ENCODE measurements around the gene SLC4A9. TPM values are rescaled to one million over a fixed set of nuclear protein-coding genes. Genes with fewer than 3 reads are reported as not detected.
A peak's percentile ranks its signal among the peaks of the same experiment; 100 is the strongest.

Gene SLC4A9
- total RNA-seq, 1 experiment from 2014 or later, result not detected

DNA sequence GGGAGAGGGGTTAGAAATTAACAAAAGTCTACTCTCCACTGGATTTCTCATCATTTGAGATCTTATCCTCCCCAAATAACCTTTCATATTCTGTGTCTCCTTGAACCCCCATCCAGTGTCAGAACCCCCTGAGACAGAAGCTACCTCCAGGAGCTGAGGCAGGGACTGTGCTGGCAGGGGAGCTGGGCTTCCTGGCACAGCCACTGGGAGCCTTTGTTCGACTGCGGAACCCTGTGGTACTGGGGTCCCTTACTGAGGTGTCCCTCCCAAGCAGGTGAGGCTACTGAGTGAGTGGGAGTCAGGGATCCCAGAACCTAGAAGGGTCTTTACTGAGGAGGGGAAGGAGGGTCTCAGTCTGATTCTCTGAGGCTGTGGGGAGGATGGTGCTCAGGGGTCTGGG, 1.9 kb downstream of the SLC4A9 start:
- Histone ChIP-seq H3K4me3 (no peak overlapping the region), H3K27me3 (replicated peaks) (no peaks in the 10 kb centered on the region), H3K4me1 (replicated peaks) (peaks cover 6% of the 10 kb centered on the region), H3K27ac (no peak overlapping the region), H3K9me3 (replicated peaks) (no peaks in the 10 kb centered on the region), H3K36me3 (no peaks in the 10 kb centered on the region)
- DNase-seq (ENCODE audit: low read depth in 1 of 2, low spot score in 2 of 2), result no peak

GRCh38 chr5:140362311-140362710, 2.3 kb downstream of the SLC4A9 start:
- no peak overlapping the region for H3K4me3 ChIP-seq
- H3K4me1 ChIP-seq (replicated peaks), result peaks cover 6% of the 10 kb centered on the region
- no peaks in the 10 kb centered on the region for H3K9me3 ChIP-seq (replicated peaks)
- H3K27me3 ChIP-seq (replicated peaks), result no peaks in the 10 kb centered on the region
- no peaks in the 10 kb centered on the region for H3K36me3 ChIP-seq
- no peak for DNase-seq (ENCODE audit: low read depth in 1 of 2, low spot score in 2 of 2)
- H3K27ac ChIP-seq, result no peak overlapping the region

DNA sequence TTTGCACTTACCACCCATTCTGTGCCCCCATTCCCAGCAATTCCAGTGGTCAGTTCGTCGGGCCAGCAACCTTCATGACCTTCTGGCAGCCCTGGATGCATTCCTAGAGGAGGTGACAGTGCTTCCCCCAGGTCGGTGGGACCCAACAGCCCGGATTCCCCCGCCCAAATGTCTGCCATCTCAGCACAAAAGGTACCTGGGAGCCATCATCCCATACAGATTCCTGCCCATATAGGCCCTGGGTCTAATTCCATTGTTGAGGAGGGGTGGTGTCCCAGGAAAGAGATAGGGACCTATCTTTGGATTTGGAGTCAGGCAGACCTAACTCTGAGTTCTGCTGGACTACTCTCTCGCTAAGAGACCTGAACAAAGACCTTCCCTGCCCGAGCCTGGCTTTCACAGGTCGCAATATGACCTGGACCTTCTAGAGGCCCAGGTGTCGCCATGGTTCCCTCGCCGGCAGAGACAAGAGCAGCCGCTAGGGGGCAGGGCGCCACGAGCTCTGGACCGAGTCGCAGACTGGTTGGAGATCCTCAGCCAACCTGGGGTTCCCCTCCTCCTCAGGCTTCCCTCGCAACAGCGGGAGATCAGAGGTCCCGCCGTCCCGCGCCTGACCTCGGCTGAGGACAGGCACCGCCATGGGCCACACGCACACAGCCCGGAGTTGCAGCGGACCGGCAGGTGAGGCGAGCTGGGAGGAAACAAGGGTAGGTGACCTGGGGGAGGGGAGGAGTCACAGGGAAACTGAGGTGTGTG, 3.1 kb downstream of the SLC4A9 start:
- DNase-seq (ENCODE audit: low read depth in 1 of 2, low spot score in 2 of 2), result peak; percentile 43 to 79
- Histone ChIP-seq H3K27me3 (replicated peaks) (no peaks in the 10 kb centered on the region), H3K4me1 (replicated peaks) (peaks cover 4% of the 10 kb centered on the region; the same call in 1 of the 2 replicates), H3K9me3 (replicated peaks) (no peaks in the 10 kb centered on the region), H3K4me3 (no peak overlapping the region), H3K27ac (no peak overlapping the region), H3K36me3 (no peaks in the 10 kb centered on the region)

GRCh38 chr5:140363631-140364471, 3.9 kb downstream of the SLC4A9 start:
- H3K4me3 ChIP-seq, result no peak overlapping the region
- no peak overlapping the region for H3K27ac ChIP-seq
- no peak for DNase-seq (ENCODE audit: low read depth in 1 of 2, low spot score in 2 of 2)
- H3K36me3 ChIP-seq, result no peaks in the 10 kb centered on the region
- no peaks in the 10 kb centered on the region for H3K9me3 ChIP-seq (replicated peaks)
- H3K4me1 ChIP-seq (replicated peaks), result peaks cover 4% of the 10 kb centered on the region; the same call in 1 of the 2 replicates
- H3K27me3 ChIP-seq (replicated peaks), result no peaks in the 10 kb centered on the region

- Histone ChIP-seq H3K4me1 (replicated peaks) (peaks cover 4% of the 10 kb centered on the region; the same call in 1 of the 2 replicates), H3K27ac (no peak overlapping the region), H3K9me3 (replicated peaks) (no peaks in the 10 kb centered on the region), H3K36me3 (no peaks in the 10 kb centered on the region), H3K4me3 (no peak overlapping the region), H3K27me3 (replicated peaks) (no peaks in the 10 kb centered on the region)
- DNase-seq (ENCODE audit: low read depth in 1 of 2, low spot score in 2 of 2), result no peak
Measured at GRCh38 chr5:140364472-140364765, 4.4 kb downstream of the SLC4A9 start.

DNA sequence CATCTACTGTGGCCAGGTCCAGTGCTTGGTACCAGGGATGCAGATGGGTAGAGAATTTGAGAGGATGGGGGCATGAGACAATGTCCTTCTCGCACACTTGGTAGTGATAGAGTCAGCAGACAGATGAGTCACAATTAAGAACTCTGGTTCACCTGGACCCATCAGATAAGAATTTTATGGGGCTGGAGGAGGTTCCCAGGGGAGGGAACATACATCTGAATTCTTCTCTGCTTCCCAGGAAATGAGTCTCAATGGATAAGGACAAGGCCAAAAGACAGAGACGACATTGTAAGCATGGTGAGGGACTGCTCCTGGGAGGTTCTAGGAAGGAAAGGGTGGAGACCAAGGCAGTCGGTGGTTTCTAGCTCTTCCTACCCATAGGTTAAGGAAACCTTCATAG, 5.3 kb downstream of the SLC4A9 start:
- Histone ChIP-seq H3K27me3 (replicated peaks) (no peaks in the 10 kb centered on the region), H3K27ac (no peak overlapping the region), H3K9me3 (replicated peaks) (no peaks in the 10 kb centered on the region), H3K4me1 (replicated peaks) (peaks cover 4% of the 10 kb centered on the region; the same call in 1 of the 2 replicates), H3K36me3 (no peaks in the 10 kb centered on the region), H3K4me3 (no peak overlapping the region)
- DNase-seq (ENCODE audit: low read depth in 1 of 2, low spot score in 2 of 2), result no peak

DNA sequence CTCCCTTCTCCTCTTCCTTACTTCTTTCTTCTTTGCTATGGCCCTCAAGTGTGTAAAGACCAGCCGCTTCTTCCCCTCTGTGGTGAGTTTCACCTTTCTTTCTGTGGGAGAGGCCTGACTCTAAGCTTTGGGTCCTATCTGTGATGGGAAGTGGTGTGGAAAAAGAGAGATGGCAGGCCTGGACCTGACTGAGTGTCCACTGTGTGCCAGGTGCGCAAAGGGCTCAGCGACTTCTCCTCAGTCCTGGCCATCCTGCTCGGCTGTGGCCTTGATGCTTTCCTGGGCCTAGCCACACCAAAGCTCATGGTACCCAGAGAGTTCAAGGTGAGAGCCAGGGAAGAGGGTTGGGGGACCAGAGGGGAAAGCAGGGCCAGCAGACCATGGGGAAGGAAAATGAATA, 5.9 kb downstream of the SLC4A9 start:
- Histone ChIP-seq H3K4me3 (no peak overlapping the region), H3K36me3 (no peaks in the 10 kb centered on the region), H3K27me3 (replicated peaks) (no peaks in the 10 kb centered on the region), H3K4me1 (replicated peaks) (peaks cover 4% of the 10 kb centered on the region; the same call in 1 of the 2 replicates), H3K27ac (no peak overlapping the region), H3K9me3 (replicated peaks) (no peaks in the 10 kb centered on the region)
- no peak for DNase-seq (ENCODE audit: low read depth in 1 of 2, low spot score in 2 of 2)

- no peaks in the 10 kb centered on the region for H3K36me3 ChIP-seq
- H3K27me3 ChIP-seq (replicated peaks), result no peaks in the 10 kb centered on the region
Measured at GRCh38 chr5:140366589-140367255, 6.7 kb downstream of the SLC4A9 start.

GRCh38 chr5:140367256-140368013, 7.4 kb downstream of the SLC4A9 start:
- H3K27me3 ChIP-seq (replicated peaks), result no peaks in the 10 kb centered on the region
- DNase-seq (ENCODE audit: low read depth in 1 of 2, low spot score in 2 of 2), result no peak
- no peaks in the 10 kb centered on the region for H3K36me3 ChIP-seq
- no peak overlapping the region for H3K4me3 ChIP-seq
- peaks cover 4% of the 10 kb centered on the region; the same call in 1 of the 2 replicates for H3K4me1 ChIP-seq (replicated peaks)
- no peaks in the 10 kb centered on the region for H3K9me3 ChIP-seq (replicated peaks)
- H3K27ac ChIP-seq, result no peak overlapping the region

More at GRCh38 chr5:140366589-140367255, 6.7 kb downstream of the SLC4A9 start:
- Histone ChIP-seq H3K4me1 (replicated peaks) (peaks cover 4% of the 10 kb centered on the region; the same call in 1 of the 2 replicates), H3K9me3 (replicated peaks) (no peaks in the 10 kb centered on the region), H3K4me3 (no peak overlapping the region), H3K27ac (no peak overlapping the region)
- DNase-seq (ENCODE audit: low read depth in 1 of 2, low spot score in 2 of 2), result no peak

GRCh38 chr5:140371356-140372151, 11.6 kb downstream of the SLC4A9 start:
- Histone ChIP-seq H3K36me3 (no peaks in the 10 kb centered on the region), H3K4me1 (replicated peaks) (peaks cover 4% of the 10 kb centered on the region; the same call in 1 of the 2 replicates), H3K9me3 (replicated peaks) (no peaks in the 10 kb centered on the region), H3K4me3 (no peak overlapping the region), H3K27me3 (replicated peaks) (no peaks in the 10 kb centered on the region), H3K27ac (no peak overlapping the region)
- no peak for DNase-seq (ENCODE audit: low read depth in 1 of 2, low spot score in 2 of 2)

DNA sequence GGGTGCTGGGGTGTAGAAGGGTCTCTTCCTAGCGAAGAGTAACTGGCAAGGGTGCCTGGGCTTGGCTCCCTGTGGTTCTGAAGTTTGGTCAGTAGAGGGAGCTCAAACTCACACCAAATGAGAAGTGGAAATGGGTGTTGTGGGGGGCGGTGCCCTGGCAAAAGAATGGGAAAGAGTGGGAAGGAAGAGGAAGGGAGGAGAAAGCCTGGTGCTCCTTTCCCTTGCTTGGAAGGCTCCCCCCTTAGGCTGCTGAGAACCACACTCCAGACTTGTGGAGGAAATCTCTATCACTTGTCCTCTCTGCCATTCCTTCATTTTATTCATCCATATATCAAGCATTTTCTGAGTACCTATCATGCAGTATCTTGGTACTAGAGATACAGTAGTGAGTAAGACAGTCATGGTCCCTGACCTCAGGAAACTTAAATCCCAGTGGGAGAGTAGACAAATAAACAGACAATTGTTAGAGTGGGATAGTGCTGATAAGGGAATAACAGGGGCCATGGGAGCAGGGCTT, 13.0 kb downstream of the SLC4A9 start:
- no peaks in the 10 kb centered on the region for H3K36me3 ChIP-seq
- H3K27me3 ChIP-seq (replicated peaks), result no peaks in the 10 kb centered on the region
- peaks cover 4% of the 10 kb centered on the region; the same call in 1 of the 2 replicates for H3K4me1 ChIP-seq (replicated peaks)
- no peak overlapping the region for H3K27ac ChIP-seq
- no peaks in the 10 kb centered on the region for H3K9me3 ChIP-seq (replicated peaks)
- DNase-seq (ENCODE audit: low read depth in 1 of 2, low spot score in 2 of 2), result peak; percentile 81 to 89
- H3K4me3 ChIP-seq, result no peak overlapping the region

DNA sequence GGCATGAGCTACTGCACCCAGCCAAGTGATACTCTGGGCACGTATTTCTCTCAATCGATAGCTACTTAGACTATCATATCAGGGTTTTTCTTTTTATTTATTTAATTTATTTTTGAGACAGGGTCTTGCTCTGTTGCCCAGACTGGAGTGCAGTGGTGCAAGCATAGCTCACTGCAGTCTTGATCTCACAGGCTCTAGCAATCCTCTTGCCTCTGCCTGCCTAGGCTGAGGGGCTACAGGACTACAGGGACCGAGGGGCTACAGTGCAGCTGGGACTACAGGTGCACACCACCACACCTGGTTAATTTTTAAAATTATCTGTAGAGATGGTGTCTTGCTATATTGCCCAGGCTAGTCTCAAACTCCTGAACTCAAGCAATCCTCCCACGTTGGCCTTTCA, 21.4 kb downstream of the SLC4A9 start:
- H3K27ac ChIP-seq, result no peak overlapping the region
- DNase-seq (ENCODE audit: low read depth in 1 of 2, low spot score in 2 of 2), result no peak
- no peaks in the 10 kb centered on the region for H3K27me3 ChIP-seq (replicated peaks)
- H3K4me3 ChIP-seq, result no peak overlapping the region
- no peaks in the 10 kb centered on the region for H3K9me3 ChIP-seq (replicated peaks)
- no peaks in the 10 kb centered on the region for H3K4me1 ChIP-seq (replicated peaks)
- no peaks in the 10 kb centered on the region for H3K36me3 ChIP-seq
